Smooth muscle cell (in vitro differentiated cells): Measurements from ENCODE around the gene BCAP29. TPM values are rescaled to one million over a fixed set of nuclear protein-coding genes. Genes with fewer than 3 reads are reported as not detected.

Source experiments
- polyA plus RNA-seq: library from polyadenylated mRNA; unstranded; fragments of >200 nt; fragmentation: Nextera tagmentation; extraction: Ambion mirVana; gene quantifications from 2 replicates; pipeline ENCODE4 v1.2.1, GENCODE V29; 2016
- small RNA-seq: library from RNA; depleted of rRNA; stranded (forward); fragments of <200 nt; gene quantifications from one replicate; pipeline ENCODE3, GENCODE V24; 2014
- total RNA-seq: library from RNA; depleted of rRNA; stranded (reverse); fragments of >200 nt; gene quantifications from 2 replicates; pipeline ENCODE4 v1.2.3, GENCODE V29; 2014

BCAP29 gene
- total and polyA plus RNA-seq, 2 experiments from 2014 or later: 36.3 to 135 TPM

Small RNA genes within 50 kb of the gene (small RNA-seq; reads per million reads assigned to genes)
- not detected for gene BANF1P5
- gene RF01233: not detected

Other genes with a start within 250 kb of the BCAP29 start
- gene GPR22, start 110.2 kb upstream of the BCAP29 start, total RNA-seq: not detected in 2 replicates
- 0.08 TPM in 1 of 2 replicates, not detected in the other for gene GPR22, start 110.2 kb upstream of the BCAP29 start, polyA plus RNA-seq
- gene COG5, start 16.3 kb upstream of the BCAP29 start, total RNA-seq: 44.3 and 71.3 TPM in 2 replicates
- gene COG5, start 16.3 kb upstream of the BCAP29 start, polyA plus RNA-seq: 18.4 and 24.3 TPM in 2 replicates
- gene DUS4L, start 16.3 kb upstream of the BCAP29 start, total RNA-seq: 12.0 and 14.0 TPM in 2 replicates
- gene DUS4L, start 16.3 kb upstream of the BCAP29 start, polyA plus RNA-seq: 5.1 and 5.8 TPM in 2 replicates
- 0.85 and 1.7 TPM in 2 replicates for gene SLC26A4, start 80.6 kb downstream of the BCAP29 start, total RNA-seq
- gene SLC26A4, start 80.6 kb downstream of the BCAP29 start, polyA plus RNA-seq: 0.06 and 0.57 TPM in 2 replicates
- 17.8 and 31.4 TPM in 2 replicates for gene CBLL1, start 163.9 kb downstream of the BCAP29 start, total RNA-seq
- 20.4 and 22.9 TPM in 2 replicates for gene CBLL1, start 163.9 kb downstream of the BCAP29 start, polyA plus RNA-seq
- gene SLC26A3, start 223.0 kb downstream of the BCAP29 start, total RNA-seq: not detected in 2 replicates
- not detected in 2 replicates for gene SLC26A3, start 223.0 kb downstream of the BCAP29 start, polyA plus RNA-seq